ENCODE results near the gene PTPN6. TPM values are rescaled to one million over a fixed set of nuclear protein-coding genes. Genes with fewer than 3 reads are reported as not detected.

The PTPN6 gene
- total RNA-seq, 1 experiment from 2014 or later = 19.8 TPM

GRCh38 chr12:6981152-6982052 is 30.2 kb downstream of the PTPN6 start:
- H3K23ac ChIP-seq (ENCODE audit: insufficient read length, low read depth, low read length) = no peak overlapping the region
- no peak overlapping the region for H2BK20ac ChIP-seq (ENCODE audit: low read depth, low read length, poor library complexity, severe bottlenecking)
- H3K9me3 ChIP-seq (ENCODE audit: control insufficient read depth, low read depth, low read length) = no peaks in the 10 kb centered on the region
- no peak overlapping the region for H3K4me3 Mint-ChIP-seq
- H3K27ac Mint-ChIP-seq = peak overlapping the region in 2 of 3 experiments; percentile 4 to 18; a peak in 2 of 7 replicates
- no peak overlapping the region for H3K56ac ChIP-seq (ENCODE audit: insufficient read length, low read depth, low read length)
- H3K27ac ChIP-seq (ENCODE audit: insufficient read length, low read depth, low read length) = no peak overlapping the region
- H3K9me3 Mint-ChIP-seq = no peaks in the 10 kb centered on the region
- H3K27me3 Mint-ChIP-seq (ENCODE audit: low read depth) = no peaks in the 10 kb centered on the region; the same call in 1 of the 2 replicates
- peaks cover 11 to 61% (median 56%) of the 10 kb centered on the region in 3 experiments; a peak in 6 of 7 replicates for H3K36me3 Mint-ChIP-seq (ENCODE audit: insufficient read depth in 1 of 3, low read depth in 3 of 3)
- H3K23me2 ChIP-seq (ENCODE audit: insufficient read length, low read depth, low read length, poor library complexity, severe bottlenecking) = no peaks in the 10 kb centered on the region
- H3K79me2 ChIP-seq (ENCODE audit: insufficient read depth, low read length) = no peaks in the 10 kb centered on the region
- WGBS (ENCODE audit: extremely low coverage, insufficient read length, low lambda C conversion rate) = no CpG with 5 or more reads among the region's 10 CpGs
- DNase-seq = no peak
- H3K18ac ChIP-seq (ENCODE audit: insufficient read length, low read depth, low read length) = no peak overlapping the region
- no peak overlapping the region for H4K91ac ChIP-seq (ENCODE audit: insufficient read length, low read depth, low read length)
- no peak overlapping the region for H3K4me2 ChIP-seq (ENCODE audit: insufficient read depth, insufficient read length, low read length)
- no peak overlapping the region for H4K8ac ChIP-seq (replicated peaks; ENCODE audit: insufficient read length, low read depth, low read length)
- H4K5ac ChIP-seq (ENCODE audit: insufficient read length, low read depth, low read length) = no peak overlapping the region
- H2BK12ac ChIP-seq (ENCODE audit: insufficient read length, low read depth, low read length) = no peak overlapping the region
- H2BK5ac ChIP-seq (ENCODE audit: insufficient read length, low read length) = no peak overlapping the region
- no peak overlapping the region for H2BK120ac ChIP-seq (ENCODE audit: low read depth, low read length, poor library complexity, severe bottlenecking)
- no peaks in the 10 kb centered on the region for H3K27me3 ChIP-seq (ENCODE audit: insufficient read depth, low read length)
- H2AK5ac ChIP-seq (ENCODE audit: insufficient read length, low read length) = no peak overlapping the region
- H4K20me1 ChIP-seq (ENCODE audit: control insufficient read depth, insufficient read depth, insufficient read length) = no peaks in the 10 kb centered on the region
- H3K4ac ChIP-seq (ENCODE audit: low read depth, low read length) = no peak overlapping the region
- no peak overlapping the region for H3T11ph ChIP-seq (ENCODE audit: low read length)
- H3K14ac ChIP-seq (ENCODE audit: insufficient read depth, low read length) = no peak overlapping the region
- no peak overlapping the region for H2BK15ac ChIP-seq (ENCODE audit: low read depth, low read length)
- no peak overlapping the region for H2AFZ ChIP-seq (ENCODE audit: low read length)
- H3K79me1 ChIP-seq (ENCODE audit: insufficient read depth, low read depth, low read length, poor library complexity, severe bottlenecking) = no peaks in the 10 kb centered on the region
- no peak overlapping the region for H3K9ac ChIP-seq (ENCODE audit: extremely low read depth, insufficient read length, low read length)
- no peak for TF ChIP-seq CTCF (conservative IDR thresholded peaks at IDR 0.05)
- peaks cover 3 to 10% of the 10 kb centered on the region in 2 experiments for H3K4me1 Mint-ChIP-seq
- no peaks in the 10 kb centered on the region; the same call in 1 of the 2 replicates for H3K4me1 ChIP-seq (ENCODE audit: insufficient read depth, low read length)

Data from H9 (cell line).